H9 (cell line): ENCODE results near the gene CCDC178. TPM values are rescaled to one million over a fixed set of nuclear protein-coding genes. Genes with fewer than 3 reads are reported as not detected.

ENCODE experiments used
- DNase-seq: peaks from one replicate; pipeline ENCODE4 v3.0.0-alpha.2; 2017
- H2AFZ ChIP-seq: one replicate; pipeline ENCODE4 v1.6.1; 2013; ENCODE audit warnings: mild to moderate bottlenecking, low read length, control low read depth, moderate library complexity
- H2AK5ac ChIP-seq: 2 replicates; pipeline ENCODE4 v1.6.1; 2013; ENCODE audit warnings: low read length, control low read depth, mixed read lengths; ENCODE audit not compliant: insufficient read length
- H2BK120ac ChIP-seq: one replicate; pipeline ENCODE4 v1.6.1; 2013; ENCODE audit warnings: low read depth, mild to moderate bottlenecking, low read length, control low read depth, inconsistent platforms; ENCODE audit not compliant: poor library complexity, severe bottlenecking
- H2BK12ac ChIP-seq: 2 replicates; pipeline ENCODE4 v1.6.1; 2013; ENCODE audit warnings: low read length, control low read depth, mixed read lengths, low read depth; ENCODE audit not compliant: insufficient read length
- H2BK15ac ChIP-seq: 2 replicates; pipeline ENCODE4 v1.6.1; 2013; ENCODE audit warnings: low read depth, low read length, control low read depth
- H2BK20ac ChIP-seq: one replicate; pipeline ENCODE4 v1.6.1; 2013; ENCODE audit warnings: low read depth, mild to moderate bottlenecking, low read length, control low read depth, inconsistent platforms; ENCODE audit not compliant: poor library complexity, severe bottlenecking
- H2BK5ac ChIP-seq: 2 replicates; pipeline ENCODE4 v1.6.1; 2013; ENCODE audit warnings: low read length, control low read depth, mixed read lengths; ENCODE audit not compliant: insufficient read length
- H3K14ac ChIP-seq: 2 replicates; pipeline ENCODE4 v1.6.1; 2013; ENCODE audit warnings: low read length, control low read depth; ENCODE audit not compliant: insufficient read depth
- H3K18ac ChIP-seq: 2 replicates; pipeline ENCODE4 v1.6.1; 2013; ENCODE audit warnings: low read depth, mild to moderate bottlenecking, mixed read lengths, low read length, control low read depth; ENCODE audit not compliant: insufficient read length
- H3K23ac ChIP-seq: 2 replicates; pipeline ENCODE4 v1.6.1; 2013; ENCODE audit warnings: low read length, control low read depth, mixed read lengths, low read depth; ENCODE audit not compliant: insufficient read length
- H3K23me2 ChIP-seq: 2 replicates; pipeline ENCODE4 v1.6.1; 2013; ENCODE audit warnings: low read depth, mild to moderate bottlenecking, mixed read lengths, low read length, control low read depth; ENCODE audit not compliant: insufficient read length, poor library complexity, severe bottlenecking
- H3K27ac ChIP-seq: 2 replicates; pipeline ENCODE4 v1.5.1; 2013; ENCODE audit warnings: low read length, control low read depth, mixed read lengths, low read depth; ENCODE audit not compliant: insufficient read length
- H3K27me3 ChIP-seq: 2 replicates; pipeline ENCODE4 v1.6.1; 2013; ENCODE audit warnings: low read length, control low read depth, inconsistent platforms; ENCODE audit not compliant: insufficient read depth
- H3K4ac ChIP-seq: 2 replicates; pipeline ENCODE4 v1.6.1; 2013; ENCODE audit warnings: low read depth, mild to moderate bottlenecking, control low read depth, inconsistent platforms, low read length, moderate library complexity
- H3K4me1 ChIP-seq: 2 replicates; pipeline ENCODE4 v1.6.1; 2013; ENCODE audit warnings: low read length, control low read depth, inconsistent platforms; ENCODE audit not compliant: insufficient read depth
- H3K4me2 ChIP-seq: 2 replicates; pipeline ENCODE4 v1.6.1; 2013; ENCODE audit warnings: low read length, control low read depth, mixed read lengths; ENCODE audit not compliant: insufficient read length, insufficient read depth
- H3K56ac ChIP-seq: 2 replicates; pipeline ENCODE4 v1.6.1; 2013; ENCODE audit warnings: low read depth, mild to moderate bottlenecking, mixed read lengths, low read length, control low read depth; ENCODE audit not compliant: insufficient read length
- H3K79me1 ChIP-seq: 2 replicates; pipeline ENCODE4 v1.6.1; 2013; ENCODE audit warnings: low read depth, mild to moderate bottlenecking, moderate library complexity, low read length, control low read depth, inconsistent platforms; ENCODE audit not compliant: insufficient read depth, poor library complexity, severe bottlenecking
- H3K79me2 ChIP-seq: 2 replicates; pipeline ENCODE4 v1.6.1; 2013; ENCODE audit warnings: low read length, control low read depth, inconsistent platforms; ENCODE audit not compliant: insufficient read depth
- H3K9ac ChIP-seq: 2 replicates; pipeline ENCODE4 v1.6.1; 2013; ENCODE audit warnings: low read length, control low read depth, mixed read lengths; ENCODE audit not compliant: insufficient read length; ENCODE audit errors: extremely low read depth
- H3K9me3 ChIP-seq: one replicate; pipeline ENCODE4 v1.6.1; 2013; ENCODE audit warnings: low read depth, low read length, inconsistent platforms; ENCODE audit not compliant: control insufficient read depth
- H3T11ph ChIP-seq: one replicate; pipeline ENCODE4 v1.6.1; 2013; ENCODE audit warnings: mild to moderate bottlenecking, low read length, control low read depth, inconsistent platforms
- H4K20me1 ChIP-seq: one replicate; pipeline ENCODE4 v1.6.1; 2013; ENCODE audit not compliant: control insufficient read depth, insufficient read length, insufficient read depth
- H4K5ac ChIP-seq: 2 replicates; pipeline ENCODE4 v1.6.1; 2013; ENCODE audit warnings: low read depth, mild to moderate bottlenecking, mixed read lengths, low read length, control low read depth; ENCODE audit not compliant: insufficient read length
- H4K8ac ChIP-seq: replicated peaks from 2 replicates; pipeline ENCODE4 v1.6.1; 2013; ENCODE audit warnings: low read length, control low read depth, mixed read lengths, low read depth; ENCODE audit not compliant: insufficient read length
- H4K91ac ChIP-seq: 2 replicates; pipeline ENCODE4 v1.6.1; 2013; ENCODE audit warnings: low read depth, mild to moderate bottlenecking, moderate library complexity, mixed read lengths, low read length, control low read depth; ENCODE audit not compliant: insufficient read length
- H3K27ac Mint-ChIP-seq, 3 experiments: 2 replicates in 2 of 3; 3 replicates in 1 of 3; pipeline ENCODE4 v1.8.0; 2020 to 2021; ENCODE audit warnings: mixed read lengths in 3 of 3, mild to moderate bottlenecking in 1 of 3, moderate library complexity in 1 of 3
- H3K27me3 Mint-ChIP-seq: 2 replicates; pipeline ENCODE4 v1.8.0; 2021; ENCODE audit warnings: low read depth, mild to moderate bottlenecking, moderate library complexity, mixed read lengths
- H3K36me3 Mint-ChIP-seq, 3 experiments: 2 replicates in 2 of 3; 3 replicates in 1 of 3; pipeline ENCODE4 v1.8.0; 2020 to 2021; ENCODE audit warnings: low read depth in 3 of 3, mixed read lengths in 3 of 3; ENCODE audit not compliant: insufficient read depth in 1 of 3
- H3K4me1 Mint-ChIP-seq, 2 experiments: 2 replicates each; pipeline ENCODE4 v1.8.0; 2020; ENCODE audit warnings: mixed read lengths in 2 of 2
- H3K4me3 Mint-ChIP-seq, 2 experiments: 2 replicates in 1 of 2; 3 replicates in 1 of 2; pipeline ENCODE4 v1.8.0; 2020 to 2021; ENCODE audit warnings: mild to moderate bottlenecking in 2 of 2, mixed read lengths in 2 of 2, moderate library complexity in 1 of 2
- H3K9me3 Mint-ChIP-seq, 2 experiments: 2 replicates in 1 of 2; 3 replicates in 1 of 2; pipeline ENCODE4 v1.8.0; 2020; ENCODE audit warnings: mild to moderate bottlenecking in 2 of 2, mixed read lengths in 2 of 2, moderate library complexity in 1 of 2
- CTCF ChIP-seq: fragments of 200-600 bp; sonication (generic); conservative IDR thresholded peaks from 3 replicates; pipeline ENCODE4 v1.8.0; 2021; ENCODE audit warnings: antibody characterized with exemption, mild to moderate bottlenecking
- WGBS: extraction: QIAGEN DNeasy Blood & Tissue Kit; methylation state at CpG from one replicate; pipeline ENCODE4 v1.1.7; 2013; ENCODE audit warnings: missing lambda C conversion rate, low lambda C conversion rate, mixed read lengths; ENCODE audit not compliant: insufficient read length; ENCODE audit errors: extremely low coverage; 5-methylcytosine and 5-hydroxymethylcytosine counted together
- total RNA-seq: library from RNA; stranded (reverse); gene quantifications from 2 replicates; pipeline ENCODE4 v1.2.1, GENCODE V29; 2021

Gene CCDC178
- total RNA-seq, 1 experiment from 2014 or later = not detected

- peaks cover 3% of the 10 kb centered on the region for H3K4me1 ChIP-seq
- H3K9ac ChIP-seq = no peak overlapping the region
- H2BK20ac ChIP-seq = no peak overlapping the region
- H3K9me3 Mint-ChIP-seq = no peaks in the 10 kb centered on the region
- no peak overlapping the region for H3K14ac ChIP-seq
- H3K56ac ChIP-seq = no peak overlapping the region
- TF ChIP-seq CTCF = no peak
- no peak overlapping the region for H4K91ac ChIP-seq
- no peaks in the 10 kb centered on the region for H3K27me3 ChIP-seq
- no peak overlapping the region for H2BK5ac ChIP-seq
- peak overlapping the region; percentile 68 to 88 (median 73); a peak in 5 of 7 replicates for H3K27ac Mint-ChIP-seq
- no peak for DNase-seq
- H3K23ac ChIP-seq = no peak overlapping the region
- peaks cover 20 to 22% of the 10 kb centered on the region in 2 experiments for H3K4me1 Mint-ChIP-seq
- no peaks in the 10 kb centered on the region for H3K9me3 ChIP-seq
- H4K5ac ChIP-seq = no peak overlapping the region
- H3K23me2 ChIP-seq = no peaks in the 10 kb centered on the region
- H2BK15ac ChIP-seq = no peak overlapping the region
- H3K27ac ChIP-seq = no peak overlapping the region
- no peak overlapping the region for H2AFZ ChIP-seq
- no peak overlapping the region for H2BK12ac ChIP-seq
- no peak overlapping the region for H2BK120ac ChIP-seq
- no peak overlapping the region for H3K4me2 ChIP-seq
- peak overlapping the region in 1 of 2 experiments; percentile 9; a peak in 1 of 5 replicates for H3K4me3 Mint-ChIP-seq
- no peaks in the 10 kb centered on the region for H3K79me2 ChIP-seq
- peaks cover 0 to 6% (median 2%) of the 10 kb centered on the region in 3 experiments; a peak in 2 of 7 replicates for H3K36me3 Mint-ChIP-seq
- H3K27me3 Mint-ChIP-seq = no peaks in the 10 kb centered on the region
- H3K79me1 ChIP-seq = no peaks in the 10 kb centered on the region
- H3K18ac ChIP-seq = no peak overlapping the region
- no peak overlapping the region for H3T11ph ChIP-seq
- no peak overlapping the region for H2AK5ac ChIP-seq
- H4K8ac ChIP-seq = no peak overlapping the region
- H4K20me1 ChIP-seq = no peaks in the 10 kb centered on the region
- WGBS = no CpG with 5 or more reads among the region's 1 CpG
- H3K4ac ChIP-seq = no peak overlapping the region
Observed at GRCh38 chr18:33356735-33357134, 83.8 kb downstream of the CCDC178 start.
